PC-9 (cell line): ENCODE results near the gene LIMCH1. TPM values are rescaled to one million over a fixed set of nuclear protein-coding genes. Genes with fewer than 3 reads are reported as not detected.
A peak's percentile ranks its signal among the peaks of the same experiment; 100 is the strongest.

ENCODE experiments used
- BruUV-seq: library from RNA; stranded (reverse); fragments of 400-500 nt; replicated peaks from 2 replicates; lab custom pipeline; 2021; lab: Mats Ljungman, UMichigan
- CTCF ChIA-PET: fragments of 300-600 bp; sonication (Branson Sonifier 250); formaldehyde crosslinking; loops from one replicate; lab custom pipeline; 2022; ENCODE audit warnings: antibody characterized with exemption; lab: Charles Lee
- POLR2A ChIA-PET: fragments of 300-600 bp; sonication (Branson Sonifier 250); formaldehyde crosslinking; loops from one replicate; lab custom pipeline; 2022; ENCODE audit warnings: antibody characterized with exemption; ENCODE audit not compliant: unreplicated experiment; lab: Charles Lee
- DNase-seq, 2 experiments: peaks; one replicate each; pipeline versions ENCODE4 v3.0.0 to v3.0.0-alpha.2; 2015 to 2022; ENCODE audit warnings: mixed read lengths in 1 of 2
- H2AFZ ChIP-seq: fragments of 200-600 bp; sonication (generic); 2 replicates; pipeline ENCODE4 v1.8.1; 2017; ENCODE audit warnings: antibody characterized with exemption
- H3F3A ChIP-seq: fragments of 200-600 bp; sonication (generic); 2 replicates; pipeline ENCODE4 v1.8.1; 2017; ENCODE audit warnings: antibody characterized with exemption, mild to moderate bottlenecking, low read depth; ENCODE audit not compliant: insufficient read depth
- H3K27ac ChIP-seq: fragments of 200-600 bp; sonication (generic); 2 replicates; pipeline ENCODE4 v1.6.1; 2016; ENCODE audit warnings: mixed run types
- H3K27me3 ChIP-seq: fragments of 200-600 bp; sonication (generic); 2 replicates; pipeline ENCODE4 v1.6.1; 2016; ENCODE audit warnings: low read depth, mixed run types; ENCODE audit not compliant: insufficient read depth
- H3K36me3 ChIP-seq: fragments of 200-600 bp; sonication (generic); 2 replicates; pipeline ENCODE4 v1.6.1; 2016; ENCODE audit warnings: low read depth, mixed run types
- H3K4me1 ChIP-seq: fragments of 200-600 bp; sonication (generic); replicated peaks from 2 replicates; pipeline ENCODE4 v1.6.1; 2016; ENCODE audit warnings: mixed run types; ENCODE audit not compliant: insufficient read depth
- H3K4me2 ChIP-seq: fragments of 200-600 bp; sonication (generic); 2 replicates; pipeline ENCODE4 v1.6.1; 2017; ENCODE audit warnings: mixed run types
- H3K4me3 ChIP-seq: fragments of 200-600 bp; sonication (generic); 2 replicates; pipeline ENCODE4 v1.6.1; 2016; ENCODE audit warnings: mixed run types
- H3K79me2 ChIP-seq: fragments of 200-600 bp; sonication (generic); 2 replicates; pipeline ENCODE4 v1.6.1; 2017; ENCODE audit warnings: low read depth, mixed run types
- H3K9me2 ChIP-seq: fragments of 200-600 bp; sonication (generic); 2 replicates; pipeline ENCODE4 v1.8.1; 2017; ENCODE audit warnings: mild to moderate bottlenecking; ENCODE audit not compliant: insufficient read depth
- H3K9me3 ChIP-seq: fragments of 200-600 bp; sonication (generic); 2 replicates; pipeline ENCODE4 v1.8.1; 2016; ENCODE audit warnings: low read depth; ENCODE audit not compliant: insufficient read depth
- H4K20me1 ChIP-seq: fragments of 200-600 bp; sonication (generic); 2 replicates; pipeline ENCODE4 v1.8.1; 2017; ENCODE audit not compliant: insufficient read depth
- CTCF ChIP-seq: fragments of 200-600 bp; sonication (generic); conservative IDR thresholded peaks from 2 replicates; pipeline ENCODE4 v1.6.1; 2017; ENCODE audit warnings: mixed run types, antibody characterized with exemption, mild to moderate bottlenecking, moderate library complexity
- EZH2 ChIP-seq: fragments of 200-600 bp; sonication (generic); IDR thresholded peaks from 2 replicates; pipeline ENCODE4 v1.8.0; 2017; ENCODE audit warnings: antibody characterized with exemption, low read depth
- intact Hi-C: fragments of 100-400 bp; cut with micrococcal nuclease; formaldehyde crosslinking; loops from one replicate; pipeline ENCODE4 v1.10.0; 2022; ENCODE audit not compliant: unreplicated experiment
- total RNA-seq: library from RNA; stranded (reverse); gene quantifications from 2 replicates; pipeline ENCODE4 v1.2.3, GENCODE V29; 2021

The LIMCH1 gene
- total RNA-seq, 1 experiment from 2014 or later = 339 TPM

GRCh38 chr4:41609851-41610250 lies 71.9 kb downstream of the LIMCH1 start:
- CTCF ChIA-PET = no interaction called here
- intact Hi-C loops = loop anchor here (5.0 kb wide), 1 partner anchor 248 kb away; no protein-coding TSS in a partner anchor

GRCh38 chr4:41610474-41610873 lies 72.5 kb downstream of the LIMCH1 start:
- peaks cover 40% of the 10 kb centered on the region for H3K36me3 ChIP-seq
- CTCF ChIA-PET = no interaction called here
- no TSS peak for BruUV-seq

More at GRCh38 chr4:41609851-41610250, 71.9 kb downstream of the LIMCH1 start:
- H3K9me3 ChIP-seq = no peaks in the 10 kb centered on the region
- DNase-seq = no peak
- TF ChIP-seq EZH2 (no peak), CTCF (no peak)
- BruUV-seq = no TSS peak
- H4K20me1 ChIP-seq = no peaks in the 10 kb centered on the region
- POLR2A ChIA-PET = no interaction called here
- peaks cover 32% of the 10 kb centered on the region for H3F3A ChIP-seq
- H3K27ac ChIP-seq = peak overlapping the region; percentile 82; the same call in 1 of the 2 replicates
- H3K4me3 ChIP-seq = no peak overlapping the region
- H3K79me2 ChIP-seq = 0 out of 2 replicates have a peak, but pooled peaks cover 4% of the 10 kb centered on the region
- H2AFZ ChIP-seq = no peak overlapping the region
- H3K9me2 ChIP-seq = no peaks in the 10 kb centered on the region
- H3K27me3 ChIP-seq = no peaks in the 10 kb centered on the region
- no peak overlapping the region for H3K4me2 ChIP-seq
- H3K4me1 ChIP-seq = peaks cover 43% of the 10 kb centered on the region
- H3K36me3 ChIP-seq = peaks cover 34% of the 10 kb centered on the region

More at GRCh38 chr4:41610474-41610873, 72.5 kb downstream of the LIMCH1 start:
- Histone ChIP-seq H3K27me3 (no peaks in the 10 kb centered on the region), H3K4me3 (no peak overlapping the region), H3K4me2 (peak overlapping the region; percentile 77; the same call in 1 of the 2 replicates), H3K27ac (peak overlapping the region; percentile 82), H3F3A (peaks cover 32% of the 10 kb centered on the region), H2AFZ (no peak overlapping the region), H4K20me1 (no peaks in the 10 kb centered on the region), H3K9me2 (no peaks in the 10 kb centered on the region), H3K4me1 (peaks cover 43% of the 10 kb centered on the region), H3K79me2 (0 out of 2 replicates have a peak, but pooled peaks cover 4% of the 10 kb centered on the region), H3K9me3 (no peaks in the 10 kb centered on the region)
- TF ChIP-seq EZH2 (no peak), CTCF (no peak)
- DNase-seq = no peak
- POLR2A ChIA-PET = interaction anchor here (0.6 kb wide), 1 partner anchor 251 kb away, joined by 8 read pairs; no protein-coding TSS in a partner anchor
- intact Hi-C loops = loop anchor here (5.0 kb wide), 1 partner anchor 248 kb away; no protein-coding TSS in a partner anchor
